CD4-positive, alpha-beta T cell treated with Interleukin-4 for 4 hours (primary cell): ENCODE measurements around the gene ZGLP1.

ENCODE experiments used
- DNase-seq: peaks from one replicate; pipeline ENCODE4 v3.0.0-alpha.2; 2020

The ZGLP1 gene

DNA sequence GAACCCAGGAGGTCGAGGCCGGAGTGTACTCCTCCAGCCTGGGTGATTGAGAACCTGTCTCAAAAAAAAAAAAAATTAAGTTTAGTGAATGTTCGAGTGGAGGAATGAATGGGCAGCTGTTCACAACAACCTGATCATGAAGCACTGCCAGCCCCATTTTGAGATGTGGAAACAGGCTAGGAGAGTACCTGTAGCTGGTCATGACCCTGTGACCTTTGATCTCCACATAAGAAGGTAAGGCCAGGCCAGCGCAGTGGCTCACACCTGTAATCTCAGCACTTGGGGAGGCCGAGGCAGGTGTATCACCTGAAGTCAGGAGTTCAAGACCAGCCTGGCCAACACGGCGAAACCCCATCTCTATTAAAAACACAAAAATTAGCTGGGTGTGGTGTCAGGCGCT lies 16.1 kb upstream of the ZGLP1 start:
- no peak for DNase-seq

DNA sequence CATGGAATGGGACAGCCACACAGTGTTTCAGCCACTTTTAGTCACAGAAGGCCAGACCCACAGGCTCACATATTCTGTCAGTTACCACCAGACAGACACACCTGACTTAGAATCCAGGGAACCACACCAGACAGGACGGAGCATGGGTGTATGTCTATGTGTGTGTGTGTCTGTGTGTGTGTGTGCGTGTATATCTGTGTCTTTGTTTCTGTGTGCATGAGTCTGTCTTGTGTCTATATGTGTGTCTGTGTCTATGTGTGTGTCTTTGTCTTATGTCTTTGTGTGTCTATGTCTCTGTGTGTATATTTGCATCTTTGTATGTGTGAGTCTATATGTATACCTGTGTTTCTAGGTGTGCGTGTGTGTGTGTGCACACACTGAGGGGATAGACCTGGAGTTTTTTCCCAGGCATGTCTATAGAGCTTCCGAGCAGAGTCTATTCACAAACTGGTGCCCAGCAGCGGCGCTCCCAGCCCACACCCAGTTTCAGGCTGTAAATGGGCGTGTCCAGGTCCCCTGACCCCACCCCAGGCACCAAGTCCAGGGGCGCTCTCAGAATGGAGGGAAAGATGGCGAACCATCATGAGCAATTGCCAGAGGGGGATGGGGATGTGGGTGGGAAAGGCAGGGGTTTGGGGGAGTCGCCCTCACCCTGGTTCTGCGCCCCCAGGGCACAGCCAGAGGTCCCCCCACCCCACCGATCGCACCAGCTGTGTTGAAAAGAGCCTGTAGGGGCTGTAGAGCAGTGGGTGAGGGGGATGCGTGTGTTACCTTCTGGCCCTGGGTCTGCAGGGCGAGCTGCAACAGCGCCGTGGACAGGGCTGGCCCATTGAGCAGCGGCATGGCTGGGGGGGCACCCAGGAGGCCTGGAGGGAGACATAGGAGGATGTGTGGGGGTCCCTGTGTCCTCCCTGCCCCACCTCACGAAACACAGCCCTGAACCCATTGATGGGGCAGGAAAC lies 12.5 kb upstream of the ZGLP1 start:
- DNase-seq: no peak

DNA sequence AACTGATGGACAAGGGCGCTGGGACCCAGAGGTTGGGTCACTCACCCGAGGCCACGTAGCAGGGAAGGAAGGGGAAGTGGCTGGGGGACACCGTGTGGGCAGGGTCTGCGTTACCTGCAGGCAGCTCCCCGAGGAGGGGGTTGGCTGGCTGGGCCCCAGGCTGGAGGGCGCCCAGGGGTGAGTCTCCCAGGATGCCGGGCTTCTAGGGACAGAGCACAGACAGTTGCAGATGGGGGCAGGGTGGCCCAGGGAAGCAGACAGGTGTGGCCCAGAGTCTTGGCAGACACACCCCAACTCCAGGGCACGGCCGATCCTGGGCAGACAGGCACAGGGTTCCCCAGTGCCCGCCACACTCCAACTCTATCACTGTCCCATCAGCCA lies 11.8 kb upstream of the ZGLP1 start:
- no peak for DNase-seq

DNA sequence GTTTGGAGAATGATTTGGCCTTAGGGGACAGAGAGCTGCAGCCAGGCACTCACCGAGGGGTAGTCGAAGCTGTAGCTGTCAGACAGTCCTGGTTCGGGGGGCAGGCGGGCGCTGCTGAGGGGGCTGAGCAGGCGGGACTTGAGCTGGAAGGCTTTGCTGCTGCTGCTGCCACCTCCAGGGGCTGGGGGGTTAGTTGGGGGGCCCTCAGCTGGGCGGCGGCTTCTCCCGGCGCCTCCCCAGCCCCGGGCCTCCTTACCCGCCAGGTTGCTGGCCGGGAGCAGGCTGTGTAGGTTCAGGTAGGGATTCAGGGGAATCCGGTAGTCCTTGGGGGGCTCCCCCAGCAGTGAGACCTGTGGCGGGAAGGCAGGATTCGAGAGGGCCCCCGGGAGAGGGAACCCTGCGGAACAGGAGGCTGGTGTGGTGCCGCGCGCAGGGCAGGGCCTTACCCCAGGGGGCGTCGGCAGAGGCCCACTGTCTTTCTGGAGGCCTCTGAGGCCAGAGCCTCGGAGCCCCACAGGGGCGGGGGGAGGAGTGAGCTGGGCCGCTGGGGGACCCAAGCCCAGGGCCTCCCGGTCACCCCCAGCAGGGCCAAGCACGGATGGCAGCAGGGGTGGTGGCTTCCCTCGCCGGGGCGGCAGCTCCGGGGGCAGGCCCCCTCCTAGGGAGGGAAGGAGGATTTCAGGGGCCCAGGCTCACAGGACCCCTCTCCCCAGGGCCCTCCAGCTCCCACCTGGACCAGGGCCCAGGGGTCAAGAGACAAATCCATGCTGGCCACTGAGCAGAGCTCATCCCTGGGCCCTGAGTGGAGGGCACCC lies 11.2 kb upstream of the ZGLP1 start:
- no peak for DNase-seq

DNA sequence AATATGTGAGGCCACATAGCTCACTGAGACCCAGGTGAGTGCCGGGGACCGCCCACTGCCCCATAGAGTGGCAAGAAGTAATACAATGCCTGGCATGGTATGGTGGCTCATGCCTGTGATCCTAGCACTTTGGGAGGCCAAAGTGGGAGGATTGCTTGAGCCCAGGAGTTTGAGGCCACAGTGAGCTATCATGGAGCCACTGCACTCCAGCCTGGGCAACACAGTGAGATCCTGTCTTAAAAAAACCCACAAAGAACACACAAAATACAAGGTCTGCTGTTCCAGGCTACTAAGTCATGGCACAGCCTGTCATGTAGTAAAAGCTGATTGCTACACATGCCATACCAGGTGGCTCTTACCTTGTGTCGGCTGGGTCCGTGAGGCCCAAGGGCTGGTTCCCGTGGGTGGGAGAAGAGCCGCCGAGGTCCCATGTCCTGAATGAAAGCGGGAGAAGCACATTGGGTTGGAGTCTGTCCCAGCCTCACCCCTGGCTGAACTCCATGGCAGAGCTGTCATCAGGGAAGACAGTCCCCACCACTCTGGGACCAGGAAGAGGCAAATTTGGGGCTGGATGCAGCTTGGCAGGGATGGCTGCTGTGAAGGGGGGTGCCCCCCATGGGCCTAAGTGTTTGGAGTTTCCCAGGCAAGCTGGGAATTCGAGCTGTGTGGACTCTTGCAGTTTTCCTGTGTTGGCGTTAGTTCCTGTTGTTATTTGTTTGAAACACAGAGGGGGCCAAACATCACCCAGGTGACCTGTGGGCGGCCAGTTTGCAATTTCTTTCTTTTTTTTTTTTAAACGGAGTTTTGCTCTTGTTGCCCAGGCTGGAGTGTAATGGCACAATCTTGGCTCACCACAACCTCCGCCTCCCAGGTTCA lies 9.4 kb upstream of the ZGLP1 start:
- no peak for DNase-seq

DNA sequence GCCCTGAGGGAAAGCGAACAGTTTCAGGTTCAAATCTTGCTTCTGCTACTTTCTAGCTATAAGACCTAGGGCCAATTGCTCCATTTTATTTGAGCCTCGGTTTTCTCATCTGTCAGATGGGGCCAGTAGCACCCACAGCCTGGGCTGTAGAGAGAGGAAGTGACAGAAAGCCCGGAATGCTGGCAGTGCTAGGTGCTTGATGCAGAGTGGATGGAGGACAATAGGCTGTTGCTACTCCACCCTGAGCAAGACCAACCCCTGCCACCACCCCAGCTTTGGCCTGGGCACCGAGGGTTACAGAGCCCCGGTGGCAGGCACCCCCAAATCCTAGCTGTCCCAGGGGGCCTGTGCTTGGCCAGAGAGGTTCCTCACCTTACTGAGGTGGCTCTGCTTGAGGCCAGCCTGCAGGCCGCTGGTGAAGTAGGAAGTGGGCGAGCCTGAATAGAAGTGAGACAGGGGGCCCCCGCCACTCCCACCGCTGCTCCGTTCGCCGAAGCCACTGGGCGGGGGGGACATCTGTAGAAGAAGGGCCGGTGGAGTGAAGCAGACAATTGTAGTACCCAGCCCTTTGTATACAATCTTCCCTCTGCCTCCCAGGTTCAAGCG lies 8.3 kb upstream of the ZGLP1 start:
- no peak for DNase-seq

DNA sequence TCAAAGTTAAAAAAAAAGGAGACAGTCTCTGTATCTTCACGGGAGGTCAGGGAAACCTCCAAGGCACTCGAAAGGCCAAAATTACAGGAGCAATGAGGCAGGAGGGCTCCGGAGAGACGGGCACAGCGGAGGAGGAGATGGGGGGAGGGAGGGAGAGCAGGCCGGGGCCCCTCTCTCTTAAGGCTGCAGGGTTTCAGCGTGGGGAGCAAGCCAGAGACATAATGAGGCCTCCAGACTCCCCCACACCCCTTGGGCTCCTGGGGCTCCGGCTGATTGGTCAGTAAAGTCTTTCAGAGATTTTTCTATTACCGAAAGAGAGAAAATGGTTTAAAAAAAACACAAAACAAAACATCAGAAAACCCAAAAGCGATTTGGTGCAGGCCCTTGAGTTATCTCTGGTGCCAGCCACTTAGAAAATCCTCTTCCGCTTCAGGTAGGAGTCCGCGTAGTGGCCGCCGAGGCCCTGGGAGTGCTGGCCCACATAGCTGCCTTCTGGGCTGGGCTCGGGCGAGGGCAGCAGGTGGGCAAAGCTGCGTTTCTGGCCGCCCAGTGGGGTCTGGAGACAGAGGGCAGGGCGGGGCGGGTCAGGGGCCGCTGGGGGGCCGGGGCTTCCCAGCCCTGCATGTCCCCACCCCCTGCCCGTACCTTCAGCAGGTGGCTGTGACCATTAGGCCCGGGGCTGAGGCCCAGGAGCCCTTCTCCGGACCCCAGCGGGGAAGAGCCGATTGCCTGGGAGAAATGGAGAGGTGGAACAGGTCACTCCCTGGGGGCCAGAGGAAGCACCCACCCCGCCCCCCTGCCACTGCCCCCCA lies 7.6 kb upstream of the ZGLP1 start:
- no peak for DNase-seq

DNA sequence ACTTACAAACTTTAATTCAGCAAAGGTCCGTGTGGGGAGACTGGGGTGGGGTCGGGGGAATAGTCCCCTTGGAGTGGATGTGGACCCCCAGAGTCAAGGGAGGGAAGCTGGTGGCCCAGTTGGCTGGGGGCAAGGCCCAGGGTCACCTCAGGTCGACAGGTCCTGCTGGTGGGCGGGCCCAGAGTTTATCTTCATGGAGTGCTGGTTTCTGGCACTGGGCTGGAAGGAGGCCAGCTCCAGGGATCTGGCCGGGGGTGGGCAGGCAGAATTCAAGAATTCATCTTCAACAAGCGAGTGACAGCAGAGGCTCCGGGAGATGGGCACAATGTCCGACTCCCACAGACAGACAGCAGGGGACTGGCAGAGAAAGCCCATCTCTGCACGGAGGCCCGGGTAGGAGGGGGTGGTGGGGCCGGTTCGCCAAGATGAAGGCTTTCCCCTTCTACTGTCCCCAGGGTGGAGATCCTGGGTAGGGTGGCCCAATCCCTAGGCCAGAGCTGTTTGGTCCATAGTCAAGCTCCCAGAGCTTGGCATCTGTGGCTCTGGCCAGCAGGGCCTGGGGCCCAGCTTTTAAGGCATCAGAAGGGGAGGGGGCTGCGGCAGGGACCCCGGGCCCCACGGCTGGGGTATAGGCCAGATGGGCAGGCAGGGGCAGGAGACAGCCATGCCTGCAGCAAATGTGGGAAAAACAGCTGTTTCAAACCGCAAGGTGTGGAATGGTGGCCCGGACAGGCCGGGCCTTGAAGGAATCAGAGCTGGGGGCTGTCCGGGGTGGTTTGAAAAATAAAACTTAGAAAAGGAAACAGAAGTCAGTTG lies 6.8 kb upstream of the ZGLP1 start:
- DNase-seq: no peak

DNA sequence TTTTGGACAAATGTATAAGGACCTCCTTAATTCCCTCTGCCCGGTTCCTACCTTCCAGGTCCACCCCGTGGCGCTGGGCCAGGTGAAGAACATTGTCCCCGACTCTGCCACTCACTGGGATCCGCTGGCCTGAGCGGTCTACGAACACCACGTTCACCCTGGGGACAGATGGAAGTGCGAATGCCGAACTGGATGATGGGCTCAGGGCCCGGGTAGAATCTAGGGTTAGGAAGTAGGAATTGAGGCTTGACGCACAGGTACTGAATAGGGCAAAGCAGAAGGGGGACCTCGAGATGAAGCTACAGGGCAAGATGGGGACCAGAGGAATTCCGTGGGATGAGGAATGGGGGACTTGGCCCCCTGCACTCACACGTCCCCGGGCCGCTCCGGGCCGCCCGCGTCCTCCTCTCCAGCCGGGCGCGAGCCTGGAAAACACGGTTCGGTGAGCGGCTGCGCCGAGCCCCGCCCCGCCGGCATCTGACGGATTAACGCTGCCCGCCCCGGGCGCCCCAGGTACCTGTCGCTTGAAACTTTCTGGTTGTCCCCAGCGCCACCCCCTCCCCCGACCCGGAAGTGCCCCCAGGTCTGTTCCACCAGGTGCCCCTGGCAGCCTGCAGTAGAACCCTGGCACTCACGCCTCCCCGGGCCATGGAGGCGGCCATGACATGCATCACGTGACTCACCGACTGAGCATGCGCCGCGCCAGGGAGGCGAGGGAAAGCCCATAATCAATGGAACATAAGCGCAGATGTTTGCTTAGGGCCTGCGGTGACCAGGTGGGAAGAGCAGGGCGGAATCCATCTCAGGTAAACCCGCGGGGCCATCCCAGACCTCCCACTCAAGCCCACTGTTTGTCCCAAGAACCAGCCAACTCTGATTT lies 6.0 kb upstream of the ZGLP1 start, which contains the start of gene FDX2:
Gene FDX2 (minus strand): TSS at position 681 of the 880 bp plus-strand sequence. CDS start 19 bp downstream, at position 662.
- peak; percentile 89 for DNase-seq

DNA sequence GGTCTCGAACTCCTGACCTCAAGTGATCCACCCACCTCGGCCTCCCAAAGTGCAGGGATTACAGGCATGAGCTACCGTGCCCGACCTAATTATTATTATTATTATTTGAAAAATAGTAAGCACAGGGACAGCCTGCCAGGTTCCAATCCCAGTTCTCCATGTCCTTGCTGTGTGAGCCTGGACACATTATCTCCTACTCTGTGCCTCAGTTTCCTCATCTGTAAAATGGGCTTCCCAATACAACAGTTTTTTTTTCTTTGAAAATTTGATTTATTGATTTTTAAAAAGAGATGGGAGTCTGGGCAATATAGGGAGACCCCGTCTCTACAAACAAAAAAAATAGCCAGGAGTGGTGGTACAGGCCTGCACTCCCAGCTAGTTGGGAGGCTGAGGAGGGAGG lies 3.3 kb downstream of the ZGLP1 start:
- no peak for DNase-seq

DNA sequence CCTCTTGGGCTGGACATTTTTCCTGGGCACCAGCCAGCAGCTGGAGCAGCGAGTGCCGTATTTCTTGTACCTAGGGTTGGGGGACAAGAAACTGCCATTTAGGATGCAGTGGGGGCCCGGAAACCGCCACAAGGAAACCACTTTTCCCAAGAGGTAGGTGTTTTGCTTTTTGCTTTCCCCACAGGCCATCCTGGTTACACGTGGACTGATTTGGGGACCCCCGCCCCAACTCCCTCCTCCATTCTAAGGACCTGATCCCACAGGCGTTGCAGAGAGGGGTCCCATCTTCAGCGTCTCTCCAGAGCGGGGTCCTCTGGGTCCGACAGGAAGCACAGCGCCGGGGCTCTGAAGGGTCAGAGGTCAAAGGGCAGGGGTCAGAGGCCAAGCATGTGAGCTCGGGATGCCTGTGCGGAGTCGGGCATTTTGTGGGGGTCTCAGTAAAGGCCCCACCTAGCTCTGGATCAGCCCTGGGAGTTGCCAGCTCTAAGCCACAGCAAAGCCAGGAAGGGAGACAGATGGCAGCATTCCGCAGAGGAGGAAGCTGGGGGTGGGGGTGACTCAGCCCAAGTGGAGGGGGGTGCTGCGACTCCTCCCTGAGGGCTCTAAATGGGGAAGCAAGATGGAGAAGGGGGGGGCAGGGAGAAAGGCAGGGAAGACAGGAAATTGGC lies 4.3 kb downstream of the ZGLP1 start:
- no peak for DNase-seq

DNA sequence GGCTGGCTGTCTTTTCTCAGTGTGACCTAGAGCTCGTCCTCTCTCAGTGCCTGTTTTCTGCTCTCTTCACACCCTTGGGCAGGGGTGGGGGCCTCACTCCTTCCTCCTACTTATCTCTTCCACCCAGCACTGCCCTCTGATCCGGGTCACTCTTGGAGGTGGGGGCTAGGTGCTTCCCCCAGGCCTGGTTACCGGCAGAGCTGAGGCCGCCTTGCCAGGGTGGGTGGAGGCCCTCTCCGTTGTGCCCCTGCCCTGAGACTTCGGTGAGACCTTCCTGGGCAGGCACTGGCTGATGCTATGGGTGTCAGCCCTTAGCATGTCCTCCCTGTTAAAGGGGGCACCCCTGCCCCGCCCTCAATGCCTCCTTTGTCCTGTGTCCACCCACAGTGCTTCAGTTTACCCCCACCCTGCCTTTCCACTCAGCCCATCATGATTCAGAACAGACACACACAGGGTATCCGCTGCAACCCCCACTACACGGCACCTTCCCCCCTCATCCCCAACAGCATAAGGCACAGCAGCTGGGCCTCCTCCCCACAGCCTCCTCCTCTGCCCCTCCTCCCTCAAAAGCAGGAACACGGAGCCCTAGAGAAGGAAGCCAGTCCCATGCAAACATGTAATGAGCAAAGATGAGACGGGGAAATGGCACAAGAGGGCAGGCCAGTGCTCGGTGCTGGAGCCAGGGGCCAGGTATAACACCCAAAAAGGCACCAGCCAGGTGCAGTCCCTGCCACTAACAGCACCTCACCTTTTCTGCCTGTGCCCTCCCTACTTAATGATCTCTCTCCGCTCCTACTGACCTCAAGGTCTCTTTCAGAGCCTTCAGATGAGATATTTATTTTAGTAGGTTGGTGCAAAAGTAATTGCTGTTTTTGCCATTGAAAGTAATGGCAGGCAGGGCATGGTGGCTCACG lies 9.8 kb downstream of the ZGLP1 start:
- no peak for DNase-seq

DNA sequence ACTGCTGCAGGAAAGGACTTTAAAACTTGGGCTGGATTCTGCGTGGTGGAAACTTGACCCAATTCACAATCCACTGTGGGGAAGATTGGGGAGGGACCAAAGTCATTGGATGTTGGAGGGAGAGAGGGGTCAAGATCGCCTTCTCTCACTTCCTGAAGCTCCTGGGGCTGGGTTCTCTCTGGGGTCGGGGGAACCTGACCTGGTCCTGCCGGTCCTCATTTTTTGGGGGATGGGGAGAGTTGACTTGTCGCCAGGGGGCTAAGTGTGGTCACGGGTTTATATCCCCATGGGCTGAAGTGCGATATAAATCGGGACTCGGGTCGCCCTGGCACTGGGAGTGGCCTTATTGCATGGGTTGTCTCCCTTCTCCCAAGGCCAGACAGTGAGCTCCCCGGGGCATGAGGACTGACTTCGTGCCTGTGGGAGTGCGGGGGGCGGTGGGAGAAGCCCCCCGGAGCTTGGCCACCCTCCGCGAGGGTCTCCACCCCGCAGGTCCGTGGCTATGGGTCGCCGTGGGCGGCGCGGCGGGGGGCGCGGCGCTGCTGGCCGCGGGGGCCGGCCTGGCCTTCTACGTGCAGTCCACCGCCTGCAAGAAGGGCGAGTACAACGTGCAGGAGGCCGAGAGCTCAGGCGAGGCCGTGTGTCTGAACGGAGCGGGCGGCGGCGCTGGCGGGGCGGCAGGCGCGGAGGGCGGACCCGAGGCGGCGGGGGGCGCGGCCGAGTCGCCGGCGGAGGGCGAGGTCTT lies 13.6 kb downstream of the ZGLP1 start:
- no peak for DNase-seq

DNA sequence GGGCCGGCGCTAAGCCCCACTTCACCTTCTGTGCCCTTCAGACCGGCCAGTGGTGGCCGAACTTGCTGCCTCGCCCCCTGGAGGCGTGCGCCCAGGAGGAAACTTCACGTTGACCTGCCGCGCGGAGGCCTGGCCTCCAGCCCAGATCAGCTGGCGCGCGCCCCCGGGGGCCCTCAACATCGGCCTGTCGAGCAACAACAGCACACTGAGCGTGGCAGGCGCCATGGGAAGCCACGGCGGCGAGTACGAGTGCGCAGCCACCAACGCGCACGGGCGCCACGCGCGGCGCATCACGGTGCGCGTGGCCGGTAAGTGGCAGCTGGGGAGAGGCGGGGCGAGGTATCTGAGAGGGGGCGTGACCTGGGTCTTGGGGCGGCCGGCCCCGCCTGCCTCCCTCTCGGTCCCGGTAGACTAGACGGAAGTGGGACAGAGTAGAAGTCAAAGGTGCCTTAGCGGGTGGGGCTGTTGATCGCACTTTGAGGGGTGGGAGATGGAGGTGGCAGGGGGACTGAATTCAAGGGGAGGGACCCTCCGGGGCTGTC lies 14.2 kb downstream of the ZGLP1 start:
- peak; percentile 77 for DNase-seq

DNA sequence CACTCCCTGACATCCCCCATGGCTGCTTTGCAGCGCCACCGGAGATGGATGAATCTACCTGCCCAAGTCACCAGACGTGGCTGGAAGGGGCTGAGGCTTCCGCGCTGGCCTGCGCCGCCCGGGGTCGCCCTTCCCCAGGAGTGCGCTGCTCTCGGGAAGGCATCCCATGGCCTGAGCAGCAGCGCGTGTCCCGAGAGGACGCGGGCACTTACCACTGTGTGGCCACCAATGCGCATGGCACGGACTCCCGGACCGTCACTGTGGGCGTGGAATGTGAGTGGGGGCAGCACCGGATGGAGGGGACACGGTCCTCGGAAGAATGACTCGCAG lies 15.3 kb downstream of the ZGLP1 start:
- no peak for DNase-seq

DNA sequence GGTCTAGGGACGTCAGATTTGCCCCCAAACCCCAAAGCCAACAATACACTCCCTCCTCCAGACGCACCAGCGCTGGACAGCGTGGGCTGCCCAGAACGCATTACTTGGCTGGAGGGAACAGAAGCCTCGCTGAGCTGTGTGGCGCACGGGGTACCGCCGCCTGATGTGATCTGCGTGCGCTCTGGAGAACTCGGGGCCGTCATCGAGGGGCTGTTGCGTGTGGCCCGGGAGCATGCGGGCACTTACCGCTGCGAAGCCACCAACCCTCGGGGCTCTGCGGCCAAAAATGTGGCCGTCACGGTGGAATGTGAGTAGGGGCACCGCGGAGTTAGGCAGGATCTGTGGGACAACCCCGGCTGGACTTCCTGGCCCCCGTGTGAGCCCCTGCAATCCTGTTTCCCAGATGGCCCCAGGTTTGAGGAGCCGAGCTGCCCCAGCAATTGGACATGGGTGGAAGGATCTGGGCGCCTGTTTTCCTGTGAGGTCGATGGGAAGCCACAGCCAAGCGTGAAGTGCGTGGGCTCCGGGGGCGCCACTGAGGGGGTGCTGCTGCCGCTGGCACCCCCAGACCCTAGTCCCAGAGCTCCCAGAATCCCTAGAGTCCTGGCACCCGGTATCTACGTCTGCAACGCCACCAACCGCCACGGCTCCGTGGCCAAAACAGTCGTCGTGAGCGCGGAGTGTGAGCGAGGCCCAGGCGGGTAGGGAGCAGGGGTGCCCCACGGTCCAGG lies 15.8 kb downstream of the ZGLP1 start:
- DNase-seq: no peak
